Cardiac fibroblast (primary cell): Measurements from ENCODE around the gene GOT1.

ENCODE experiments used
- DNase-seq, 2 donors: peaks; one replicate each; pipeline versions ENCODE4 v3.0.0 to v3.0.0-alpha.2; 2010; ENCODE audit warnings: low read depth in 2 of 2
- H3K4me3 ChIP-seq, 2 donors: replicated peaks in 1 of 2; 1 replicate in 1 of 2; 2 replicates in 1 of 2; pipeline ENCODE4 v1.5.1; 2011; ENCODE audit warnings: low read depth in 2 of 2, low read length in 2 of 2, mild to moderate bottlenecking in 2 of 2, moderate library complexity in 1 of 2
- TF ChIP-seq, protein P1 (sequence below): IDR thresholded peaks from one replicate; pipeline ENCODE4 v1.5.1; 2011; ENCODE audit warnings: low read depth, mild to moderate bottlenecking, low read length, inconsistent platforms

GOT1 gene

DNA sequence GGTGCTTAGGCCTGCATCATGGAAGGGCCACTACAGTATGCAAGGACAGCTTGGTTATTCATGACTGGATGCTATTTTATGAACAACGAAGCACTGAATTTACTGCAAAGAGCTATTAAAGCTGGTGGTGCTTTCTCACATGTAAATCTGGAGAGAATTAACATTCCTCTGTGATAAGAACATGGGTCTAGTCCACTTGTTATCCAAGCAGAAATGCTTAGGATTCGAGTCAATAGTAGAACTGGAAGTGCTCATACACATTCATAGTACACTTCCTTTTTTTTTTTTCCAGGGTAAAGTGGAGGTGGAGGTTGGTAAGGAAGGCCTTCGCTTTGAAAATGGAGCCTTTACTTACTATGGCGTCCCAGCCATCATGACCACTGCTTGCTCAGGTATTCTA lies 66.3 kb downstream of the GOT1 start:
- DNase-seq = peak in 1 of 2 donors; percentile 15
- no peak overlapping the region for H3K4me3 ChIP-seq
- TF ChIP-seq, protein P1, sequence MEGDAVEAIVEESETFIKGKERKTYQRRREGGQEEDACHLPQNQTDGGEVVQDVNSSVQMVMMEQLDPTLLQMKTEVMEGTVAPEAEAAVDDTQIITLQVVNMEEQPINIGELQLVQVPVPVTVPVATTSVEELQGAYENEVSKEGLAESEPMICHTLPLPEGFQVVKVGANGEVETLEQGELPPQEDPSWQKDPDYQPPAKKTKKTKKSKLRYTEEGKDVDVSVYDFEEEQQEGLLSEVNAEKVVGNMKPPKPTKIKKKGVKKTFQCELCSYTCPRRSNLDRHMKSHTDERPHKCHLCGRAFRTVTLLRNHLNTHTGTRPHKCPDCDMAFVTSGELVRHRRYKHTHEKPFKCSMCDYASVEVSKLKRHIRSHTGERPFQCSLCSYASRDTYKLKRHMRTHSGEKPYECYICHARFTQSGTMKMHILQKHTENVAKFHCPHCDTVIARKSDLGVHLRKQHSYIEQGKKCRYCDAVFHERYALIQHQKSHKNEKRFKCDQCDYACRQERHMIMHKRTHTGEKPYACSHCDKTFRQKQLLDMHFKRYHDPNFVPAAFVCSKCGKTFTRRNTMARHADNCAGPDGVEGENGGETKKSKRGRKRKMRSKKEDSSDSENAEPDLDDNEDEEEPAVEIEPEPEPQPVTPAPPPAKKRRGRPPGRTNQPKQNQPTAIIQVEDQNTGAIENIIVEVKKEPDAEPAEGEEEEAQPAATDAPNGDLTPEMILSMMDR = no peak

DNA sequence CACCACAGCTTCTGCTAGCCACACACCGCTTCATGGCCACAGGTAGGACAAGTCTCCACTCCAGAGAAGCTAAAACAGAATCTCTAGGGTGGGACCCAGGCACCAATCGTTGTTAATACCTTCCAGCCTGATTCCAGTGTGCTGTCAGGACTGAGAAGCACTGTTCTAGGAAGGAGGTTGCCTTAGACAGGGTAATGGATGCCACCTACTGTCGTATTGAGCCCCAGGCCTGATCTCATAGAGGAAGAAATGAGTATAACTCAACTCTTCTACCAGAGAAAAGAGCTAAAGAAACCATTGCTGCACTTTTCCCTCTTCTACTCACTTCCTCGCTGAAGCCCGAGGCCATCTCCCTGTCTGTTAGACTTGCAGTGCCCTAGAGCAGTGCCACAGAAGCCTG lies 69.5 kb downstream of the GOT1 start:
- DNase-seq = no peak
- H3K4me3 ChIP-seq = no peak overlapping the region
- TF ChIP-seq, protein P1 = no peak

DNA sequence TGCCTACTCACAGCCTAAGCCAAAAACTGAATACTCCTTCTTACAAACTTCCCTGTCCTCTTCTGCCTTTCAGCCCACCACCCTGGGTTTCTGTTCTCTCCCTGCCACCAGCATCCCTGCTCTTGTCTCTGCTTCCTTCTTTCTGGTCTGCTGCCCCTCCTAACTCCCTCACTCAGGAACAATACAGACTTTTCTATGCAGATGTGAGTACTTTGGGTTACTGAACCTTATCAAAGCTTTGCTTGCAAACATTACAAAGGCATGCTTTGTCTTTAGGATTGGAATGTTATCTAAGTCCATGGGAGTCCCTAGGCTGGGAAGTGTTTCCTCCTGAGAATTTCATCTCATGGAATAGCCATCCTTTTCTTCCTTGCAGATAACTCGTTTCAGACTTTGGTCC lies 72.3 kb downstream of the GOT1 start:
- no peak overlapping the region for H3K4me3 ChIP-seq
- DNase-seq = no peak
- TF ChIP-seq, protein P1 = no peak

DNA sequence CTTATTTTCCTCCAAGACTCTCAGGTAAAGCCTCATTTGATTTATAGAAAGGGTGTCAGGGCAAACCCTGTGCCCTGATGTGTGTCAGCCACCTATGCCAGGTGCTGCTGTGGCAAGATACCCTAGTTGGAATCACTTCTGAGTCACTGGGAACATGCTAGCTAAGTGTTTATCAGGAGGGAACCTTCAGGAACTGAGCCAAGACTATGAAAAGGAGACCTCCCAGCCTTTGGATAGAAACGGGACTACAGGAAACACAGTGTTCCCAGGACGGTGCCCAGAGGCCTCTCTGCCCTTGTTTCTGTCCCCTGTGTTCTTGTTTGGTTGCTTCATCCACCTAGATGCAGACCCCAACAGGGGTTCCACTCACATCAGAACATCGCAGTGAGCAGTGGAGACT lies 72.7 kb downstream of the GOT1 start:
- H3K4me3 ChIP-seq = no peak overlapping the region
- DNase-seq = no peak
- TF ChIP-seq, protein P1 = no peak

DNA sequence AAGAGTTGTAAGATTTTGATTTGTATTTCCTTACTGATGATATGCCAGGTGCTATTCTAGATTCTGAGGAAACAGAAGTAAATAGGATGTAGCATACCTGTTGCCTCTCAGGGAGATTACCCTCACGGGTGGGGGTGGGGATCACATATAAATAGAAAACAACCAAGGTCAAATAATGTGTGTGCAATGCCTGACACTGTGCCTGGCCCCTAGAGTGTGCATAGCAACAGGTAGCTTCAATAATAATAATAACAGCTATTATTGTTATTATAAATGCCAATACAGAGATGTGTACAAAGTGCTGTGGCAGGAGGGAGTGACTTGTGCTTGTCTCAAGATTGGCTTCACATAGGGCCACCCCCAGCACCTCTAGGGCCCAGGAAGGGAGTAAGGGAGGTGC lies 77.2 kb downstream of the GOT1 start:
- DNase-seq = no peak
- TF ChIP-seq, protein P1 = no peak
- H3K4me3 ChIP-seq = no peak overlapping the region

DNA sequence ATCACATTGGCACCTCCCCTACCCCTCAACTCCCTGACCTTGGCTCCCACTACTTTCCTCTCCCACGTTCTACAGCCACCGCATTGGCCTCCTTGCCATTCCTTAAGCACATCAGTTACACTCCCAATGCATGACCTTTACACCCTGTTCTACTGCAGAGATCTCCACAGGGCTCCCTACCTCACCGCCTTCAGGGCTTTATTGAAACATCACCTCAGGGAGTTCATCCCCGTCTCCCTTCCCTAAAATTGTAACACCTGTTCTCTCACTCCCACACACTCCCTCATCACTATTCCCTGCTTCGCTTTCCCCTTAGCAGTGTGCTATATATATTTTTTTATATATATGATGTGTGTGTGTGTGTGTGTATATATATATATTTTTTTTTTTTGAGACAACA lies 82.8 kb downstream of the GOT1 start:
- TF ChIP-seq, protein P1 = no peak
- H3K4me3 ChIP-seq = no peak overlapping the region
- DNase-seq = no peak
